Measurements from ENCODE around the gene TPX2.

Gene TPX2

DNA sequence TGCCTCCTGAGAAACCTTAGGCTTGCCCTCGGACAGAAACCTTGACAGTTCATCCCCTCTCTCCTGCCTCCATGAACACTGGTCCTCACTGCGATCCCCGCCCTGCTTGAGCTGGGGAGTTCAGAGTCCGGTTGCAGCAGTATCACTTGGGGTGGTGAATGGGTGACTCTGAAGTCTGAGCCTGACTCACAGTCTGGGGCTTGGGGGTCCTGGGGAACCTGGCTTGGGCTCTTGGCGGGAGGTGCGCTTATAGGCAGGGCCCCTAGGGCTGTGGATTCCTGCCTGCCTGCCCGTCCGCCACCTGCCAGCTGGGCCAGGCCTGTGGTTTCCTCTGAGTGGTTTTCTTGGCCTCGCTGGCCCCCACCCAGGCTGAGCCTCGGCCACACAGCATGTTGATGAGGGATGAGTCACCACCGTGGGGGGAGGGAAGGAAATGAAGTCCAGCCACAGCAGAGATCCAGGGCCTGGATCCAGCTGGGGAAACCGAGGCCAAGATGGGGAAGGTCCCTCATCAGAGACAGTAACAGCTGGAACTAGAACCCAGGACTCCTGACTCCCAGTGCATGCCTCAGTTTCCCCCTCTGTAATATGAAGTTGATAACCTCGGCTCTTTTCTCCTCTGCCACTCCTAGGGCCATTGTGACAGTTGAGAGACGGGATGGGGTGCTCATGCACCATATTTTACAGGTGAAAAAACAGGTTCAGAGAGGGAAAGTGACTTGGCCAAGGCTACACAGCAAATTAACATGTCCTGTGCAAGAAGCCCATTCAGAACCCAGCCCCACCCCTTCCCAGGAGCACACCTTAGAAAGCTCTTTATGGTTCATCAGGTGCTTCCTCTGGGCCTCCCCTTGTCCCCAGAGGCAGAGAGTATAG, 97.1 kb downstream of the TPX2 start:
- DNase-seq, result no peak

DNA sequence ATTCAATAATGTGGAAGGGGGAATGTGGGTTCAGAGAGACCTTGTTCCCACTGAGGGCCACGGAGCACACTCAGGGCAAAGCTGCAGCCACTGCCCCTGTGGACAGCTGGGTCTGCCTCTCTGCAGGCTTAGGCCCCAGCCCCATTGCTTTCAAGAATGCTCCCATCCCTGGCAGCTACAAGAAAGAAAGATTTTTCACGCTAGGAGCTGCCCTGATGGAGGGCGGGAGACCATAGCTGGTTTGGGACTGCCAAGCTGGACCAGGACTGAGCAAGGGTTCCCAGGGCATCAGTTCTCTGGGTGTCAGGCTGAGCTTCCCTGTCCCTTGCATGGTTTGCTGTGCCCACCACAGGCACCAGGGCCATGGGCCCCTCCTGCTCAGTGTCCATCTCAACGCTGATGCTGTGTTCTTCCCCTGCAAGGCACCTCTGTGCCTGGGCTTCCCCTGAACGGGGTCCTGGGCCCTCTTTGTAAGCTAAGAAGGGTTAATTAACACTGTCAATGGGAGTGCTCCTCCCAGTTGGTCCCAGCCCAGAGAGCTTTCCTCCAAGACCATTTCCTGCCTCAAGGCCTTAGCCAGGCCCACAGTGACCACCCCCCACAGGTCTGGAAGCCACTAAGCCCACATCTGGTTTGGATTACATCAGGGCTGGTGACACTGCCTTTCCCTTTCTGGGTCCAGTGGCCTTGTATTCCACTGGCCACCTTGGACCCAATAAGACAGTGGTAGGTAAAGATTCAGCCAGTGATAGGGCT, 97.9 kb downstream of the TPX2 start:
- DNase-seq, result no peak

DNA sequence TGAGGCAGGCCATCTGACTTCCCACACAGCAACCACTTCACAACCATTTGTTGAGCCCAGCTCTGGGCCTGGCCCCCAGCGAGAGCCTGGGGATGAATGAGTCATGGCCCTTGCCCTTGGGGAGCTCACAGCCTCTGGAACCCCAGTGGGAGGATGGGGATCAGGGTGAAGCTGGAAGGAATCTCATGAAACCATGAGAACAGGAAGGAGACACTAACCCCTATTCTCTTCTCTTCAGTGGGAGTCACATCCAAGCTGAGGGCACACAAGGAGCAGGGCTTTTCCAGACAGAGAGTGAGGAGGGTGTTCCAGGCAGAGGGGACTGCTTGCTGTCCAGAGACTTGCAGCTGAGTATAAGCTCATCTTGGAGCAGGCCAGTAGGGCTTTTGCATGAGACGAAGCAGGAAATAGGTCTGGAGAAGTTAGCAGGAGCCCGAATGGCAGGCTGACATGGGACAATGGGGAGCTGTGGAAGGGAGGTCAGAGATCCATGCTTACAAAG, 98.9 kb downstream of the TPX2 start:
- no peak for DNase-seq

DNA sequence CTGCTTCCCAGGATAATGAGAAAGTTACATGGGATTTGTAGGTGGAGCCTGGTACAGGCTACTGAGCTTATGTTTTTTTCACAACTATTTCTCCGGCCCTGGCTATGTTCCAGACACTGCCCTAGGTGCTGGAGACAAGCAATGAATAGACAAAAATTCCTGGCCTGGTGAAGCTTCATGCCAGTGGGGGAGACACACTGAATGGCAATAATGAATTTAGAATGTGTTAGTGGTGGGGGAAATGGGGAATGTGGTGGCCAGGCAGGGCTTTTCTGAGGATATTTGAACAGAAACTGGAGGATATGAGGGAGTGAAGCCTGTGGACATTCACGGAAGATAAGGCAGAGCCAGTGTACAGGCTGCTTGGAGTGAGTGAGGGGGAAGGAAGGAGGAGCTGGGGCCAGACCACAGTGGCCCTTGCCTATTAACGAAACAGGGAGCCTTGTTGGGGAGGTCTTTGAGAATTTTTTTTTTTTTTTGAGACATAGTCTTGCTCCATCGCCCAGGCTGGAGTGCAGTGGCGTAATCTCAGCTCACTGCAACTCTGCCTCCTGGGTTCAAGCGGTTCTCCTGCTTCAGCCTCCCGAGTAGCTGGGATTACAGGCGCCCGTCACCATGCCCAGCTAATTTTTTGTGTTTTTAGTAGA, 99.7 kb downstream of the TPX2 start:
- DNase-seq, result no peak

DNA sequence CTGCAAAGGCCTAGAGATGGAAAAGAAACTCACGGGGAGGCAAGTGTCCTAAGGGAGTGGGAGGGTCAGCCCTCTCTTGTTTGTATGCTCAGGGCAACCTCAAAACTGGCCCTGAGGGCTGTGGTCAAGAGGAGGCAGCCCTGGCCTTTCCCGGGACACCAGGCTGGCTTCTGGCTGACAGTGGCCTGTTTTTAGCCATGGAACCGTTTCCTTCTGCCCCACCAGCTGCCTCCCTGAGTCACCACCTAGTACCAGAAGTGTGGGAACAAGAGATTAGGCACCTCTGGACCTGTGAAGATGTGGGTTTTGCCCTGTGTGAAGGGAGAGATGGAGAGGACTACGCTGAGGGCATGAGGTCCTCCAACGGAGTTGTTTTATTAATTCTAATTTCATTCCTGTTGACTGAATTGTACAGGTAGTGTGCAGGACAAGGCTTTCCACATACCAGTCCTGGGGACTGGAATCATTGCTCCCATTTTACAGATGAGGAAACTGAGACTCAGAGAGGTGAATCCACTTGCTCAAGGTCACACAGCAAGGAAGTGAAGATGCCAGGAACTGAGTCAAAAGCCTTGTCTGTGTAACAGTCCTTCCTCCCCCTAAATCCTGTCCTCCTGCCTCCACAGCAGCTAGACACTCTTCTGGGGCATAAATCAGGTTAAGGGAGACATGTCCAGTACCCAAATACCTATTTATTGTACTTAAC, 100.8 kb downstream of the TPX2 start:
- DNase-seq, result no peak

DNA sequence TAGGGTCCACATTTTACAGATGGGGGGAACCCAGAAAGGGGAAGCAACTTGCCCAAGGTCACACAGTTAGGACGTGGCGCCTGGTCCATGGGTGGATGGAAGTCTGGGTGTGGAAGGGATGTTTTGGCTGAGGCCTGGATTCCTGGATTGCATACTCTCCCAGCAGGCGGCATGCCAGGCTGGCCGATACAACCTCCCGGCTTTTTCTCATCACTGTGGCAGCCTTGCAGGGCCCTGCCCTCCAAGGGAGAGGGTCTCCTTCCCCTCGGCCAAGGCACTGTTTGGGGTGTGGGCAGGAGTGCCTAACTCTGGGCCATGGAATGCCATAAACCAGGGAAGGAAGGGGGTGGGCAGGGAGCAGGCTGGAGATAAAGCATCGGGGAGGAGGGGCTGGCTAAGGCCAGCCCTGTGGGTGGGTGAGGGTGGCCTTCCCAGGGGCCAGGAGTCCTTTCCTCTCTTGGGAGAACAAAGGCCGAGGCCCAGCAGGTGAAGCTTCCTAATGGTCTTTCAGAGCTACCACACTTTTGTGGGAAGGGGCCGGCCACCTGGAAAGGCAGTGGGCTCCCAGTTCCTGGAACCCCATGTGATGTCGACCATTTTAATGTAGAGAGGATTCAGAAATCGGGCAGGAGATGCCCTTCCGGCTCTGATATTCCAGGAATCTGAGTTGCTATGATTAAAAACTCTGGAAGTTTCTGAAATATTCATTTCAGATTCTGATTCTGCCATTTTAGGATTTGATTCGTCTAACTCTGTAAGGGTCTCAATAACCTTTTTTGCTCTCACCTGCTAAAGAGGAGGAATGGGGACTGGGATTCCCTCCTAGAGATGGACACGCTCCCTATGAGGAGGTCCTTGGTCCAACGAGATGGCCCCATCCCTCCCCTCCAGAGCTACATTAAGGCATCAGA, 102.1 kb downstream of the TPX2 start:
- DNase-seq, result no peak

DNA sequence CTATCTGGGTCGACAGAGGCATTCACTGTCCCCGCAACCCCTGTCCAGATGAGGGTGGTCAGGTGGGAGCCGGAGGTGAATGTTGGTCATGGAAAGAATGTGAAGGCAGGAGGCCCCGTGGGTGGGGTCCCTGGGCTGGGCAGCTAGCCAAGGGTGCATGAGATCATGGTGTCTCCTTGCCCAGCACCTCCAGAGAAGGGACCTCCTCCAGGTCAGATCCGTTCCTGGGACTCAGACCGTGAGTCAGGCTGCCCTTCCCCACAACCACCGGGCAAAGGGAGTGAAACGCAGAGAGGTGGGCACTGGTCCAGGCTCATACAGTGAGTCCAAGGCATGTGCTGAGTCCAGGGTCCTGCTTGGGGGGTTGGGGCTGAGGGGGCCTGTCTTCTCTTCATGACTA, 102.8 kb downstream of the TPX2 start:
- no peak for DNase-seq

DNA sequence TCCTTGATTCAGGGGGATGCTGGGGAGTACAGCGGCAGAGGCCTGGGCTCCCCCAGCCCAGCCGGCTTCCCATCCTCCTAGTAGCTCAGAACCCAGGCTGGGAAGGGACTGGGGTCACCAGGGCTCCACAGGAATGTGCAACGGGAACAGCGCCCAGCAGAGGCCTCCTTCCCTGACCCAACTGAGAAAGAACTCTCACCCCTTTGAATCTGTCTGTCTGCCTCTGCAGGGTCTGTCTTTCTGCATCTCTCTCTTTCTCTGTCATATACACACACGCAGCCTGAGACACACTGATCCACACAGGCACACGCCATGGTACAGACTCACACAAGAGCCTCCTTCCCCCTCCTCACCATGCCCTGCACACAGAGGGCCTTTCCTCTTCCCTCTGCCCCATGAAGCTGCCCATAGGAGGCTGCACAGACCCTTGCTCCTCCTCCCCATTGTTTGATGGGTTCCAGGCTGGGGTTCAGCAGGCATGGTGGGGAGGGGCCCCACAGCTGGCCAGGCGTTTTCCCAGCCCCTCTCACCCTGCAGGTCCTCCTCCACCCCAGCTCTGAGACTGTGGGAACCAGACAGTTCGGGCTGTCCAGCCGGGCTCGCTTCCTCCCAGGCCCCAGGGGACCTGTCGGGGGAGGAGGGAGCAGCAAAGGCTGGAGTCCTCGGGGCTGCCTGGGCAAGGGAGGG, 103.5 kb downstream of the TPX2 start:
- no peak for DNase-seq

DNA sequence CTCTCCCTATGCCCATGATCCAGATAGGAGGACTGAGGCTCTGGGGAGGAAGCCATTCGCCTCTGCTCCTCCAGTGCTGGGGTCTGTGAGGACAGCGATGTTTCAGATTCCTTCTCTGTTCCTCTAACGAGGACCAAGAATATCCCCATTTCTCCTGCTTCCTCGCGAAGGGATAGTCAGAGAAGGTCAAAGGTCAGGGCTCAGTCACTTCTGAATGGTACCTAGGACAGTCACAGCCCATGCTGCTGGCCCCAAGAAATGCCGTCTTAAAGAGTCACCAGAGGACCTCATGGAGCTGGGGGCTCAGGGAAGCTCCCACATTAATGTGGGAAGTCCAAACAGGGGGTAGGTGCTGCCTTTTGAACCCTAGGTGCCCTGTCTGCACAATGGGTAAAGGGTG, 104.2 kb downstream of the TPX2 start:
- DNase-seq, result no peak

DNA sequence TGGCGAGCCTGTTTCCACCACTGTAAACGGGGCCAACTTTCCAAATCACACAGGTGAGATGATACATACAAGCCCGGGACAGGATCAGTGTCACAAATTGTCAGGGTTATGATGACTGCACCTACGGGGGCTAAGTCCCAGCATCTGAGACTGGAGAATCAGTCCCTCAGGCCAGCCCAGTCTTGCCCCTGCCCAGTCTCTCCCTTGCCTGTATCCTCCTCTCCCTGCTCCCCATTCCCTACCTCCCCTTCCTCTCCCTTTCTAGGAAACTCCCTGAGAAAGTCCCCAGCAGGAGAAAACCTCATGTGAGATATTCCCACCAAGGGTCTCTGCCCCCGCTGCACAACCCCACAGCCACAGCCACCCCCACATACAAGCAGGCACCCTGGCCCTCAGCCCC, 104.8 kb downstream of the TPX2 start:
- no peak for DNase-seq

DNA sequence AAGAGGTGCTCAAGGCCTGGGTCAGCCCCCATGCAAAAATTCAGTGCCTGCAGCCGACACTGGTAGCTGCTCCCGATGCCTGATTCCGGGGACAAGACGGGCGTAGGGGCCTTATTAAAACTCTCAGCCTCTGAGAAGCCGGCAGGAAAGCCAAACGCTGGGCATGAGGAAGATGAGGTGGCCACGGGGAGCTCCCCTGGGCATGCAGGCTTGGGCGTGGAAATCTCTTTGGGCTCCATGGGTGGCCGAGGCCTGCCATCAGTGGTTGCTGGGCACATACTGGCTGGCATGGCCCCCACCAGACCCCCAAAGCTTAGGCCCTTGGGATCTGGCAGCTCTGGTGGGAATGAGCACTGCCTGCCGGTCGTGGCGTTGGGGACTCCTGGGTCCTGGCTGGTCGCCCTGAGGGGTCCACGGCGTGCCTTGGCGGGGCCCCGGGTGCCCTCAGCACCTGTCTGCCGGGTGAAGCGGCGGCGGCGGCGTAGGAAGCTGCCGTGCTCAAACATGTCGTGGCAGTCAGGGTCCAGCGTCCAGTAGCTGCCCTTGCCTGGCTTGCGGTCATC, 105.7 kb downstream of the TPX2 start:
- no peak for DNase-seq

DNA sequence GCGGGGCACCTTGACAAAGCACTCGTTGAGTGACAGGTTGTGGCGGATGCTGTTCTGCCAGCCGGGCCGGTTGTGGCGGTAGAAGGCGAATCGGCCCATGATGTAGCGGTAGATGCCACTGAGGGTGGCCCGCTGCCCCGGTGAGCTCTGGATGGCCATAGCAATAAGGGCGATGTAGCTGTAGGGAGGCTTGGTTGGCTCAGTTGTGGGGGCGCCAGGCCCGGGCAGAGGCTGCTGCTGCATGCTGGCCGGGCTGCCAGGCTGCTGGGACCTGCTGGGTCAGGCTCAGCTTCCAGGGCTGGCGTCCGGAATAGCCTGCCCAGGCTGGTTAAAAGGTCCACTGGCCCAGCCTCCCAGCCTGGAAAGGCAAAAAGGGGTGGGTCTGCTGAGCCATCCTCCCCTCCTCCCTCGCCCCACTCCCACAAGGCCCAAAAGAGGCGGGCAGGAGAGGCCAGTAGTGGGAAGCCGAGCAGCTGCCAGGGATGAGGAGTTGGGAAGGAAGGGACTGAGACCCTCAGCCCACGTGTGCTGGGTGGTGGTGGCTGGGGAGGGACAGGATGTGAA, 106.3 kb downstream of the TPX2 start, which contains the start of gene FOXS1:
TSS of gene FOXS1 (minus strand) at position 305 of the 564 bp plus-strand sequence. CDS start at position 243, 62 bp downstream.
- DNase-seq, result no peak

DNA sequence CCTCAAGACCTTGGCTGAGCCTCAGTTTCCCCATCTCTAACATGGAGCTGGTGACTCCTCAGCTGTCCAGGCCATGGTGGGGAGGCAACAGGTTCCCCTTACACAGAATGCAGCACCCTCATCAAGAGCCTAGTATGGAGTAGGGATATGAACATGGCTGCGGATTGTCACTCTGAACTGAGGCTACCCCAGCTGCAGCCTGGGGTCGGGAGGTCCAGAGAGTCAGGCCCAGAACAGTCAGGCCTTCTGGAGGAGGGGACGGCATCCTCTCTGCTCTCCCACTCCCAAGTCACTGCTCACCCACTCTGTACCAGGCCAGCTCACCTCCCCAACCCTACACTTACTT, 107.7 kb downstream of the TPX2 start:
- DNase-seq, result no peak

DNA sequence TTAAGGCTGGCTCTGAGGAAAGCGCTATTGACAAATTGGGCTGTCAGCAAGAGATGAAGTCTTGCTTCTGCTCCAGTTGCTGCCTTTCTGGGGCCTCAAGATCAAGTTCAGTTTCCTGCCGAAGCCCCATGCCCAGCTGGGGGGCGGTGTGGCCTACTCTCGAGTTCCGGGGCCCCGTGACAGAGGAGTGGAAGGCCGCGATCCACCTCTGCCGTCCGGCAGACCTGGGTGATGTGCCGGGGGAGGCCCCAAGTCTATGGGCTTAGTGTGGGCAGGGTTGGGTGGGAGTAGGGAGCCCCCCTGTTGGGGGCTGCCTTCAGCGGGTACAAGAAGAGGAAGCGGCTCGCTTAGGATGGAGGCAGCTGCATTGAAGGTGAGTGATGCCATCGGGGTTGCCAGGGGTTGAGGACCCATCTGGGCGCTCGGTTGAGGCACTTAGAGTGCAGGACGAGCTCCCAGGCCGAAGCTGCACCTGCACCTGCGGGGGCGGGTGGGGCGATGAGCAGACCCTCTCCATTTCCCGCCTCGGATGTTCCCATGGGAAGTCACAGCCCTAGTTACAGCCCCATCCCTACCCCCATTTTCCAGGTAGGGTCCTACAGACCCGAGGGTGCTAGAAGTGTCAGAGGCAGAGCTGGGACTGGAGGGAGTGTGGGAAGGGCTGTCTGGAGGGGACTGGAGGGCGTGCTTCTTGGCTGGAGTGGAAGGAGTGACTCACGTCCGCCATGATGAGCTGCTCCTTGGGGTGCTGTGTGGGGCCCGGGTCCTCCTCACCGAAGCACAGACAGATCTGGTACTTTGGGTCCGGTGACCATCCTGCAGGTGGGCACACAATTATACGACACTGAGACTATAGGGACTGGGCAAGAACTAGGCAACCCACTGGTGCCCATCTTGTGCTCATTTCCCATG, 109.3 kb downstream of the TPX2 start:
- DNase-seq, result no peak

DNA sequence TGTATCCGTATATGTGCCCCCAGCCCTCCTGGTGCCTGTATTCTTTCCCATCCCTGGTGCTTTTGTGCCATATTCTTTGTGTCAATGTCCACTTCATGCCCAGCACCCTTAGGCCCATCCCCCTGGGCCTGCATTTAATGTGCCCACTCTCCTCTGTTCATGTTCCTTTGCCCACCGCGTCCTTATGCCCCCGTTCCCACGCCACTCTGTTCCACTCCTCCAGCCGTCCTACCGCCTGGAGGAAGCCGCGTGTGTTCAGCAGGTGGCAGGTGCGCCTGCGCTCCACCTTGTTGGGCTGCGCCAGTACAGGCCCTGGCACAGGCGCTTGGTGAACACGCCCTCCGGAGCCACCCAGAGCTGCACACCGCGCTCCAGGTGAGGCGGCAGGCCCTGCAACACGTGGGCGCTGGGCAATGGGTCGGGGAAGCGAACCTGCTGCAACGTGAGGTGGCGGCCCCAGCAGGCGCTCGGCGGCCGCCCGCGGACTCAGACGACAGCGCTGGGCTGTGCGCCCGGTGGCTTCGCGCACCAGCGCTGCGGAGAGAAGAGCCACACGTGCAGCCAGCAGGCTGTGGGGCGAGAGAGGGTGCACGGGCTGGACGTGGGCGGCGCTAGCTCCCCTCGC, 110.3 kb downstream of the TPX2 start:
- no peak for DNase-seq

Data from activated T-cell treated with anti-CD3 and anti-CD28 coated beads, Interleukin-2, amount 50 U/mL, for 1 hour (primary cell).